ENCODE results near the gene POLE.

- no peak for TF ChIP-seq ZNF514 (tag by site-specific recombination; IDR thresholded peaks at IDR 0.05)
- TF ChIP-seq PRDM1 (tag by site-specific recombination; IDR thresholded peaks at IDR 0.05), result no peak
- TF ChIP-seq, protein P1, sequence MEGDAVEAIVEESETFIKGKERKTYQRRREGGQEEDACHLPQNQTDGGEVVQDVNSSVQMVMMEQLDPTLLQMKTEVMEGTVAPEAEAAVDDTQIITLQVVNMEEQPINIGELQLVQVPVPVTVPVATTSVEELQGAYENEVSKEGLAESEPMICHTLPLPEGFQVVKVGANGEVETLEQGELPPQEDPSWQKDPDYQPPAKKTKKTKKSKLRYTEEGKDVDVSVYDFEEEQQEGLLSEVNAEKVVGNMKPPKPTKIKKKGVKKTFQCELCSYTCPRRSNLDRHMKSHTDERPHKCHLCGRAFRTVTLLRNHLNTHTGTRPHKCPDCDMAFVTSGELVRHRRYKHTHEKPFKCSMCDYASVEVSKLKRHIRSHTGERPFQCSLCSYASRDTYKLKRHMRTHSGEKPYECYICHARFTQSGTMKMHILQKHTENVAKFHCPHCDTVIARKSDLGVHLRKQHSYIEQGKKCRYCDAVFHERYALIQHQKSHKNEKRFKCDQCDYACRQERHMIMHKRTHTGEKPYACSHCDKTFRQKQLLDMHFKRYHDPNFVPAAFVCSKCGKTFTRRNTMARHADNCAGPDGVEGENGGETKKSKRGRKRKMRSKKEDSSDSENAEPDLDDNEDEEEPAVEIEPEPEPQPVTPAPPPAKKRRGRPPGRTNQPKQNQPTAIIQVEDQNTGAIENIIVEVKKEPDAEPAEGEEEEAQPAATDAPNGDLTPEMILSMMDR (tag by site-specific recombination; IDR thresholded peaks at IDR 0.05), result no peak
- no peak for TF ChIP-seq ZNF704 (tag by site-specific recombination; IDR thresholded peaks at IDR 0.05)
These were observed 52.6 kb downstream of the POLE start for GRCh38 chr12:132634411-132634990.

Measured in HEK293 (cell line).